ENCODE data around the gene ITSN1.

DNA sequence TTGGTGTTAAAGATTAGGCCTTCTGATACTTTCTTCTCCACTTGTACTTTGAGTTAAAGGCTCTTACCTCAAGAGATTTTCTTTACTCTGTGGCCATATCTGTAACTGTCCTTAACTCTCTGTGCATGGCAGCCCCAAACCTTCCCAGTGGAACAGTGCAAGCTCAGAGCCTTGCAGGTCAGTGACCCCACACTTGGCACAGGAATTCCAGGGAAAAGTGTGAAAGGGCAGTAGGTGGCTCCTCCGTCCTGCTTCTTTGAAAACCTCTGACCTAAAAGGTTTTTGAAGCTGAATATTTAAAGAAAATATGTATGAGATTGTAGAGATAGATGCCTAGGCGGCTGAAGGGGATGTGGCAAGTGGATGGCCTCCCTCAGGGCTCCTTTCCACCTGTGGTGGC is 26.3 kb downstream of the ITSN1 start:
- TF ChIP-seq ZNF552 (CRISPR knock-in tag; IDR thresholded peaks at IDR 0.05; ENCODE audit: borderline replicate concordance) (no peak), CREB1 (IDR thresholded peaks at IDR 0.05) (no peak), CREB1 (CRISPR knock-in tag; IDR thresholded peaks at IDR 0.05) (no peak), ZFX (CRISPR knock-in tag; IDR thresholded peaks at IDR 0.05; ENCODE audit: low read depth) (no peak), EZH2 (conservative IDR thresholded peaks at IDR 0.05; ENCODE audit: low read depth, low read length) (no peak), JUNB (CRISPR knock-in tag; IDR thresholded peaks at IDR 0.05; ENCODE audit: borderline replicate concordance) (no peak), EP300 (IDR thresholded peaks at IDR 0.05; ENCODE audit: low read depth in 2 of 2, low read length in 2 of 2) (no peak), EP300 (CRISPR knock-in tag; IDR thresholded peaks at IDR 0.05; ENCODE audit: borderline replicate concordance) (no peak), RAD21 (CRISPR knock-in tag; IDR thresholded peaks at IDR 0.05) (no peak), JARID2 (CRISPR knock-in tag; IDR thresholded peaks at IDR 0.05; ENCODE audit: insufficient replicate concordance) (no peak), GTF3A (CRISPR knock-in tag; conservative IDR thresholded peaks at IDR 0.05) (no peak), POLR2AphosphoS5 (IDR thresholded peaks at IDR 0.05; ENCODE audit: low read depth, low read length) (no peak)
- TF ChIP-seq, protein P1, sequence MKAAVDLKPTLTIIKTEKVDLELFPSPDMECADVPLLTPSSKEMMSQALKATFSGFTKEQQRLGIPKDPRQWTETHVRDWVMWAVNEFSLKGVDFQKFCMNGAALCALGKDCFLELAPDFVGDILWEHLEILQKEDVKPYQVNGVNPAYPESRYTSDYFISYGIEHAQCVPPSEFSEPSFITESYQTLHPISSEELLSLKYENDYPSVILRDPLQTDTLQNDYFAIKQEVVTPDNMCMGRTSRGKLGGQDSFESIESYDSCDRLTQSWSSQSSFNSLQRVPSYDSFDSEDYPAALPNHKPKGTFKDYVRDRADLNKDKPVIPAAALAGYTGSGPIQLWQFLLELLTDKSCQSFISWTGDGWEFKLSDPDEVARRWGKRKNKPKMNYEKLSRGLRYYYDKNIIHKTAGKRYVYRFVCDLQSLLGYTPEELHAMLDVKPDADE (CRISPR knock-in tag; IDR thresholded peaks at IDR 0.05), result no peak
- TF ChIP-seq, protein P2, sequence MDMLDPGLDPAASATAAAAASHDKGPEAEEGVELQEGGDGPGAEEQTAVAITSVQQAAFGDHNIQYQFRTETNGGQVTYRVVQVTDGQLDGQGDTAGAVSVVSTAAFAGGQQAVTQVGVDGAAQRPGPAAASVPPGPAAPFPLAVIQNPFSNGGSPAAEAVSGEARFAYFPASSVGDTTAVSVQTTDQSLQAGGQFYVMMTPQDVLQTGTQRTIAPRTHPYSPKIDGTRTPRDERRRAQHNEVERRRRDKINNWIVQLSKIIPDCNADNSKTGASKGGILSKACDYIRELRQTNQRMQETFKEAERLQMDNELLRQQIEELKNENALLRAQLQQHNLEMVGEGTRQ (IDR thresholded peaks at IDR 0.05; ENCODE audit: low read depth, low read length), result no peak
- TF ChIP-seq, protein P2 (CRISPR knock-in tag; IDR thresholded peaks at IDR 0.05; ENCODE audit: borderline replicate concordance), result no peak
